Uterus (tissue), 4 donors: ENCODE results near the gene RABEP2. TPM values are rescaled to one million over a fixed set of nuclear protein-coding genes. Genes with fewer than 3 reads are reported as not detected.
A peak's percentile ranks its signal among the peaks of the same experiment; 100 is the strongest.

ENCODE experiments used
- DNase-seq, 2 donors: peaks; one replicate each; pipeline ENCODE4 v3.0.0-alpha.2; 2019 to 2020
- H3K27ac ChIP-seq, 2 donors: fragments of 200-600 bp; sonication (generic); 1 replicate in 1 of 2; 2 replicates in 1 of 2; pipeline ENCODE4 v1.5.1; 2016 to 2018
- H3K27me3 ChIP-seq, 2 donors: fragments of 200-600 bp; sonication (generic); one replicate each; pipeline ENCODE4 v1.5.1; 2018 to 2019; ENCODE audit warnings: control low read depth in 1 of 2
- H3K36me3 ChIP-seq, 2 donors: fragments of 200-600 bp; sonication (generic); one replicate each; pipeline ENCODE4 v1.5.1; 2019; ENCODE audit warnings: control low read depth in 1 of 2
- H3K4me1 ChIP-seq, 2 donors: fragments of 200-600 bp; sonication (generic); one replicate each; pipeline ENCODE4 v1.5.1; 2018 to 2019; ENCODE audit warnings: control low read depth in 1 of 2
- H3K4me3 ChIP-seq, 2 donors: fragments of 200-600 bp; sonication (generic); 1 replicate in 1 of 2; 2 replicates in 1 of 2; pipeline ENCODE4 v1.5.1; 2018 to 2019; ENCODE audit warnings: mild to moderate bottlenecking in 1 of 2
- H3K9me3 ChIP-seq, 2 donors: fragments of 200-600 bp; sonication (generic); one replicate each; pipeline ENCODE4 v1.5.1; 2019; ENCODE audit warnings: control low read depth in 1 of 2
- CTCF ChIP-seq, 4 experiments: fragments of 200-600 bp in 2 of 4; fragments of 450-650 bp in 2 of 4; sonication (generic) in 2 of 4; IDR thresholded peaks; one replicate each; pipeline ENCODE4 v1.5.1; 2016 to 2019; ENCODE audit warnings: antibody characterized with exemption in 4 of 4, mild to moderate bottlenecking in 2 of 4, moderate library complexity in 1 of 4
- POLR2A ChIP-seq, 2 donors: fragments of 450-650 bp; IDR thresholded peaks; one replicate each; pipeline ENCODE4 v1.6.1; 2016; ENCODE audit warnings: antibody characterized with exemption in 2 of 2, mild to moderate bottlenecking in 1 of 2, moderate library complexity in 1 of 2
- intact Hi-C: fragments of 100-400 bp; cut with DNase I; formaldehyde crosslinking; loops from one replicate; pipeline ENCODE4 v1.15.1; 2023; ENCODE audit warnings: low total_unique reads
- total RNA-seq, 4 donors: library from RNA; depleted of rRNA in 3 of 4; stranded (reverse); fragments of >200 nt in 3 of 4; gene quantifications; one replicate each; pipeline versions ENCODE4 v1.1.0 to v1.2.4, GENCODE V29; 2014 to 2023
- donor health status: DM: yes; HTN: yes; CAD: no.

Gene RABEP2
- total RNA-seq, 4 donors from 2014 or later: 4.9 to 41.1 (median 9.3) TPM

- DNase-seq: no peak
- intact Hi-C loops: no loop called here
These were observed 12.3 kb upstream of the RABEP2 start for GRCh38 chr16:28937222-28937876.

GRCh38 chr16:28936784-28937155, 11.7 kb upstream of the RABEP2 start:
- Histone ChIP-seq H3K4me1 (no peaks in the 10 kb centered on the region), H3K36me3 (no peaks in the 10 kb centered on the region), H3K27me3 (no peaks in the 10 kb centered on the region), H3K4me3 (no peak overlapping the region), H3K9me3 (no peaks in the 10 kb centered on the region), H3K27ac (no peak overlapping the region)
- DNase-seq: no peak
- TF ChIP-seq POLR2A (IDR thresholded peaks at IDR 0.05) (no peak), CTCF (IDR thresholded peaks at IDR 0.05) (no peak)
- intact Hi-C loops: no loop called here

More at GRCh38 chr16:28937222-28937876, 12.3 kb upstream of the RABEP2 start:
- Histone ChIP-seq H3K9me3 (no peaks in the 10 kb centered on the region), H3K36me3 (no peaks in the 10 kb centered on the region), H3K4me3 (no peak overlapping the region), H3K27me3 (no peaks in the 10 kb centered on the region), H3K27ac (no peak overlapping the region), H3K4me1 (no peaks in the 10 kb centered on the region)
- TF ChIP-seq CTCF (IDR thresholded peaks at IDR 0.05): no peak
- TF ChIP-seq POLR2A (IDR thresholded peaks at IDR 0.05): no peak

- Histone ChIP-seq H3K36me3 (no peaks in the 10 kb centered on the region), H3K9me3 (no peaks in the 10 kb centered on the region), H3K27me3 (no peaks in the 10 kb centered on the region), H3K4me3 (no peak overlapping the region), H3K27ac (no peak overlapping the region), H3K4me1 (no peaks in the 10 kb centered on the region)
- peak; percentile 57 to 72 for DNase-seq
- intact Hi-C loops: no loop called here
- TF ChIP-seq POLR2A (IDR thresholded peaks at IDR 0.05) (no peak), CTCF (IDR thresholded peaks at IDR 0.05) (no peak)
These were observed 11.1 kb upstream of the RABEP2 start for GRCh38 chr16:28935924-28936783.

GRCh38 chr16:28935346-28935745, 10.3 kb upstream of the RABEP2 start:
- no peak for DNase-seq
- Histone ChIP-seq H3K27me3 (no peaks in the 10 kb centered on the region), H3K36me3 (no peaks in the 10 kb centered on the region), H3K4me1 (no peaks in the 10 kb centered on the region), H3K4me3 (no peak overlapping the region), H3K9me3 (no peaks in the 10 kb centered on the region), H3K27ac (no peak overlapping the region)
- TF ChIP-seq POLR2A (IDR thresholded peaks at IDR 0.05): no peak
- no peak for TF ChIP-seq CTCF (IDR thresholded peaks at IDR 0.05)
- intact Hi-C loops: no loop called here

GRCh38 chr16:28933171-28933570, 8.1 kb upstream of the RABEP2 start:
- H3K27ac ChIP-seq: no peak overlapping the region
- no peaks in the 10 kb centered on the region for H3K27me3 ChIP-seq
- H3K4me1 ChIP-seq: no peaks in the 10 kb centered on the region
- DNase-seq: no peak
- no peak overlapping the region for H3K4me3 ChIP-seq
- H3K9me3 ChIP-seq: no peaks in the 10 kb centered on the region
- no peaks in the 10 kb centered on the region for H3K36me3 ChIP-seq
- no peak for TF ChIP-seq POLR2A (IDR thresholded peaks at IDR 0.05)
- no peak for TF ChIP-seq CTCF (IDR thresholded peaks at IDR 0.05)
- intact Hi-C loops: no loop called here
